ENCODE measurements around the gene KDSR. TPM values are rescaled to one million over a fixed set of nuclear protein-coding genes. Genes with fewer than 3 reads are reported as not detected.

The KDSR gene
- polyA plus RNA-seq, 3 donors = 9.6 to 38.5 (median 29.9) TPM

DNA sequence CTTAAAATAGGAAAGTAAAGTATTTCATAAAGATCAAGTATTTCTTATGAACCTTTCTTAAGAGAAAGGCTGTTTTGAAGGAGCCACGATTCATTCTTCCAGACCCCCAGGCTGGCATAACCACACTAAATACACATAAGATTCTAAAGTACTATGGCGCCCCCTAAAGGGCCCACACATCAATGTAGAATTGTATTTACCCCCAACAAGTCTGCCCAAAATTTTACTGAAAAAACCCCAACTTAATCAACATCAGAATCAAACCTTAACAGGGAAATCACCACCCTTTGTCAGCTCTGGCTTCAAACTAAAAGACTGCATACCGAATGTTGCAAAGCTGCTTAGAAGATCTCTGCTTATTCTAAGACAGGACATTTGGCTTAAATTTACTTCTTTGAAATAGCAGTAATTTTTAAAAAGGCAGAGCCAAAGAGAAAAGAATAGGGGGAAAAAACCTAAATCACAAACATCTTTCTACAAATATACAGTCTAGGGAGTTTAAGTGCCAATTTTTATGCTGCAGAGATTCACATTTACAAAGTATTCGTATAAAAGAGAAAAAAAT lies 27.0 kb downstream of the KDSR start:
- H3K9me3 Mint-ChIP-seq = no peaks in the 10 kb centered on the region
- H4K20me1 ChIP-seq (ENCODE audit: insufficient read depth, low read length) = no peaks in the 10 kb centered on the region
- no peak overlapping the region for H2AFZ ChIP-seq (ENCODE audit: insufficient read depth, low read depth, low read length, poor library complexity, severe bottlenecking)
- peaks cover 64 to 67% of the 10 kb centered on the region in 2 donors for H3K36me3 Mint-ChIP-seq
- H3K4me1 ChIP-seq (ENCODE audit: control insufficient read depth in 1 of 2, insufficient read depth in 2 of 2, low read length in 2 of 2) = no peaks in the 10 kb centered on the region
- no peaks in the 10 kb centered on the region for H3K9me3 ChIP-seq (replicated peaks in 1 of 2; ENCODE audit: control insufficient read depth in 1 of 2, insufficient read depth in 1 of 2, low read length in 2 of 2)
- no peak overlapping the region for H3K4me3 Mint-ChIP-seq
- H3K27me3 ChIP-seq (ENCODE audit: control insufficient read depth in 2 of 2, insufficient read depth in 2 of 2, low read length in 2 of 2) = no peaks in the 10 kb centered on the region
- 50% methylated on average over 1 of the region's 4 CpGs for WGBS (ENCODE audit: insufficient coverage)
- peaks cover 35 to 79% of the 10 kb centered on the region in 2 donors for H3K36me3 ChIP-seq (replicated peaks in 1 of 2; ENCODE audit: control insufficient read depth in 1 of 2, insufficient read depth in 2 of 2, low read length in 2 of 2)
- no peak overlapping the region for H3K27ac ChIP-seq (ENCODE audit: low read depth in 1 of 2, low read length in 2 of 2)
- peaks cover 0 to 2% (median 0%) of the 10 kb centered on the region in 3 donors for H3K27me3 Mint-ChIP-seq (ENCODE audit: low read depth in 3 of 3)
- H3K9ac ChIP-seq (ENCODE audit: insufficient read depth, low read length, poor library complexity, severe bottlenecking) = no peak overlapping the region
- H3K4me3 ChIP-seq (replicated peaks in 1 of 3; ENCODE audit: low read depth in 2 of 3, low read length in 3 of 3) = no peak overlapping the region
- intact Hi-C loops (cut with micrococcal nuclease) = no loop called here
- no peaks in the 10 kb centered on the region for H3K4me1 Mint-ChIP-seq
- TF ChIP-seq, protein P1, sequence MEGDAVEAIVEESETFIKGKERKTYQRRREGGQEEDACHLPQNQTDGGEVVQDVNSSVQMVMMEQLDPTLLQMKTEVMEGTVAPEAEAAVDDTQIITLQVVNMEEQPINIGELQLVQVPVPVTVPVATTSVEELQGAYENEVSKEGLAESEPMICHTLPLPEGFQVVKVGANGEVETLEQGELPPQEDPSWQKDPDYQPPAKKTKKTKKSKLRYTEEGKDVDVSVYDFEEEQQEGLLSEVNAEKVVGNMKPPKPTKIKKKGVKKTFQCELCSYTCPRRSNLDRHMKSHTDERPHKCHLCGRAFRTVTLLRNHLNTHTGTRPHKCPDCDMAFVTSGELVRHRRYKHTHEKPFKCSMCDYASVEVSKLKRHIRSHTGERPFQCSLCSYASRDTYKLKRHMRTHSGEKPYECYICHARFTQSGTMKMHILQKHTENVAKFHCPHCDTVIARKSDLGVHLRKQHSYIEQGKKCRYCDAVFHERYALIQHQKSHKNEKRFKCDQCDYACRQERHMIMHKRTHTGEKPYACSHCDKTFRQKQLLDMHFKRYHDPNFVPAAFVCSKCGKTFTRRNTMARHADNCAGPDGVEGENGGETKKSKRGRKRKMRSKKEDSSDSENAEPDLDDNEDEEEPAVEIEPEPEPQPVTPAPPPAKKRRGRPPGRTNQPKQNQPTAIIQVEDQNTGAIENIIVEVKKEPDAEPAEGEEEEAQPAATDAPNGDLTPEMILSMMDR (IDR thresholded peaks at IDR 0.05) = peak; percentile 60
- peak in 2 of 3 donors; percentile 32 to 34 for DNase-seq
- H3K79me2 ChIP-seq (ENCODE audit: insufficient read depth, low read length) = no peaks in the 10 kb centered on the region
- H3K27ac Mint-ChIP-seq = peak overlapping the region in 1 of 7 donors; percentile 34
- no peak overlapping the region for H3K4me2 ChIP-seq (replicated peaks; ENCODE audit: extremely low read depth, low read length, poor library complexity, severe bottlenecking)

DNA sequence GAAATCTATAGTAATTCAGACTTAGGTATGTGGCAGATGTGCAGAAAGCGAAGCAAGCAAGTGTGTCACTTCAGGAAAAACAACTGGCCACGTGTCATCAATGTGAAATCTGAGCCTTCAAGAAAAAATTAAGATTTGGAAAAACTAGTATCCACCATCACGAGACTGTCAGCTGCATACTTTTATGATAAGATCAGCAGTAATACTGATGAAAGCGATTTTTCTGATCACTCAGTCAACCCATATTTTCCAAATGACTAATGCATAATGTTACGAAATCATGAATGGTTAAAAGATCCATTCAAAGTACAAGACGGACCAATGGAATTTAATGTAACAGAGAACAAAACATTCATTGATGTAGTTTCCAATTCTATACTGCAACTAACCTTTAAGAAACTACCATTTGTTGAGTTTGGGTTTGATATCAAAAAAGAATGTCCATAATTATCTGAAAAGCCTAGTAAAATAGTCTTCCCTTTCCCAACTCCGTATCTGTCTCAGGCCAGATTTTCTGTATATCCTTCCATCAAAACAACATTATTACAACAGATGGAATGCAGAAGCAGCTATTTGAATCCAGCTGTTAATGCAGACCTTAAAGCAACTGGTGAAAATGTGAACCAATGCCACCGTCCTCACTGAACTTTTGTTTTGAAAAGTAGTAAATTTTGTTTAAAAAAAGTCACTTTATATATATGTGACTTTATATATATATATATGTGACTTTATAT lies 30.5 kb downstream of the KDSR start:
- Histone ChIP-seq H3K36me3 (replicated peaks in 1 of 2; ENCODE audit: control insufficient read depth in 1 of 2, insufficient read depth in 2 of 2, low read length in 2 of 2) (peaks cover 28 to 75% of the 10 kb centered on the region in 2 donors), H2AFZ (ENCODE audit: insufficient read depth, low read depth, low read length, poor library complexity, severe bottlenecking) (no peak overlapping the region)

More for the DNA sequence above, 30.5 kb downstream of the KDSR start:
- Histone ChIP-seq H3K4me3 (replicated peaks in 1 of 3; ENCODE audit: low read depth in 2 of 3, low read length in 3 of 3) (no peak overlapping the region), H4K20me1 (ENCODE audit: insufficient read depth, low read length) (no peaks in the 10 kb centered on the region), H3K27ac (ENCODE audit: low read depth in 1 of 2, low read length in 2 of 2) (no peak overlapping the region), H3K9ac (ENCODE audit: insufficient read depth, low read length, poor library complexity, severe bottlenecking) (no peak overlapping the region), H3K4me2 (replicated peaks; ENCODE audit: extremely low read depth, low read length, poor library complexity, severe bottlenecking) (no peak overlapping the region), H3K27me3 (ENCODE audit: control insufficient read depth in 2 of 2, insufficient read depth in 2 of 2, low read length in 2 of 2) (no peaks in the 10 kb centered on the region), H3K79me2 (ENCODE audit: insufficient read depth, low read length) (no peaks in the 10 kb centered on the region), H3K9me3 (replicated peaks in 1 of 2; ENCODE audit: control insufficient read depth in 1 of 2, insufficient read depth in 1 of 2, low read length in 2 of 2) (no peaks in the 10 kb centered on the region), H3K4me1 (ENCODE audit: control insufficient read depth in 1 of 2, insufficient read depth in 2 of 2, low read length in 2 of 2) (no peaks in the 10 kb centered on the region)
- Mint-ChIP-seq H3K27ac (no peak overlapping the region), H3K4me1 (no peaks in the 10 kb centered on the region), H3K4me3 (no peak overlapping the region), H3K27me3 (ENCODE audit: low read depth in 3 of 3) (peaks cover 0 to 2% (median 0%) of the 10 kb centered on the region in 3 donors), H3K9me3 (no peaks in the 10 kb centered on the region), H3K36me3 (peaks cover 56 to 64% of the 10 kb centered on the region in 2 donors)
- intact Hi-C loops (cut with micrococcal nuclease) = no loop called here
- no peak for DNase-seq
- TF ChIP-seq, protein P1 (IDR thresholded peaks at IDR 0.05) = no peak
- WGBS (ENCODE audit: insufficient coverage) = 96% methylated on average over 4 of the region's 8 CpGs

All from CD14-positive monocyte (primary cell).